Measurements from ENCODE around the gene DDAH2. TPM values are rescaled to one million over a fixed set of nuclear protein-coding genes. Genes with fewer than 3 reads are reported as not detected.

DDAH2 gene
- total RNA-seq, 1 donor from 2014 or later, result 27.6 TPM

- ATAC-seq, result no peak
- intact Hi-C loops (cut with micrococcal nuclease), result no loop called here
- DNase-seq, result no peak
Observed at GRCh38 chr6:31762878-31763618, 33.9 kb upstream of the DDAH2 start.

- DNase-seq (no peak), ATAC-seq (no peak)
- intact Hi-C loops (cut with micrococcal nuclease), result no loop called here
Observed at GRCh38 chr6:31762356-31762755, 33.3 kb upstream of the DDAH2 start, which contains the start of gene SAPCD1. Gene SAPCD1, plus strand, starts transcription at chr6:31762656. Its CDS starts 399 bp downstream, at chr6:31763055.

- ATAC-seq (no peak), DNase-seq (no peak)
- intact Hi-C loops (cut with micrococcal nuclease), result no loop called here
Observed at GRCh38 chr6:31761343-31761742, 32.2 kb upstream of the DDAH2 start.

GRCh38 chr6:31760790-31761189, 31.7 kb upstream of the DDAH2 start:
- no peak for DNase-seq
- intact Hi-C loops (cut with micrococcal nuclease), result no loop called here

GRCh38 chr6:31758281-31758680, 29.2 kb upstream of the DDAH2 start:
- ATAC-seq (no peak), DNase-seq (no peak)
- intact Hi-C loops (cut with micrococcal nuclease), result no loop called here

More at GRCh38 chr6:31760790-31761189, 31.7 kb upstream of the DDAH2 start:
- ATAC-seq, result no peak

- ATAC-seq (no peak), DNase-seq (no peak)
- intact Hi-C loops (cut with micrococcal nuclease), result no loop called here
Observed at GRCh38 chr6:31752739-31753319, 23.7 kb upstream of the DDAH2 start.

- intact Hi-C loops (cut with micrococcal nuclease), result no loop called here
- no peak for DNase-seq
- no peak for ATAC-seq
Observed at GRCh38 chr6:31750411-31751022, 21.4 kb upstream of the DDAH2 start.

- intact Hi-C loops (cut with micrococcal nuclease), result no loop called here
Observed at GRCh38 chr6:31749301-31750036, 20.4 kb upstream of the DDAH2 start.

GRCh38 chr6:31744422-31744821, 15.3 kb upstream of the DDAH2 start:
- intact Hi-C loops (cut with micrococcal nuclease), result no loop called here

More at GRCh38 chr6:31749301-31750036, 20.4 kb upstream of the DDAH2 start:
- DNase-seq, result no peak
- no peak for ATAC-seq

GRCh38 chr6:31742894-31743293, 13.8 kb upstream of the DDAH2 start:
- ATAC-seq (no peak), DNase-seq (no peak)
- intact Hi-C loops (cut with micrococcal nuclease), result no loop called here

More at GRCh38 chr6:31744422-31744821, 15.3 kb upstream of the DDAH2 start:
- DNase-seq (no peak), ATAC-seq (no peak)

- intact Hi-C loops (cut with micrococcal nuclease), result no loop called here
- ATAC-seq (no peak), DNase-seq (no peak)
Observed at GRCh38 chr6:31741815-31742214, 12.7 kb upstream of the DDAH2 start.

- intact Hi-C loops (cut with micrococcal nuclease), result no loop called here
- DNase-seq (peak; percentile 49), ATAC-seq (peak; percentile 1)
Observed at GRCh38 chr6:31740397-31741223, 11.5 kb upstream of the DDAH2 start.

- ATAC-seq (peak; percentile 94), DNase-seq (peak; percentile 98)
- intact Hi-C loops (cut with micrococcal nuclease), result no loop called here
Observed at GRCh38 chr6:31739639-31740396, 10.7 kb upstream of the DDAH2 start, which contains the start of gene MSH5. Gene MSH5, plus strand, starts transcription at chr6:31740005. Its CDS starts 462 bp downstream, at chr6:31740467.

GRCh38 chr6:31737991-31738979, 9.2 kb upstream of the DDAH2 start:
- intact Hi-C loops (cut with micrococcal nuclease), result no loop called here
- no peak for ATAC-seq

GRCh38 chr6:31737315-31737990, 8.4 kb upstream of the DDAH2 start:
- no peak for DNase-seq
- ATAC-seq, result no peak
- intact Hi-C loops (cut with micrococcal nuclease), result no loop called here

More at GRCh38 chr6:31737991-31738979, 9.2 kb upstream of the DDAH2 start:
- DNase-seq, result no peak

- DNase-seq (peak; percentile 37), ATAC-seq (no peak)
- intact Hi-C loops (cut with micrococcal nuclease), result no loop called here
Observed at GRCh38 chr6:31736768-31737314, 7.7 kb upstream of the DDAH2 start.

All from left ventricle myocardium superior (tissue), 1 donor.